ENCODE data around the gene KLHL2. TPM values are rescaled to one million over a fixed set of nuclear protein-coding genes. Genes with fewer than 3 reads are reported as not detected.
"Not testable (repeated sequence)": the region's sequence is repeated elsewhere in the genome, so short reads cannot be mapped to it uniquely, and the experiment has no call there.

The KLHL2 gene
- polyA plus RNA-seq, 3 donors: 6.9 to 22.6 (median 11.1) TPM

GRCh38 chr4:165209796-165210195 is 2.4 kb downstream of the KLHL2 start:
- DNase-seq: no peak
- peak overlapping the region in 1 of 7 donors; percentile 59 for H3K27ac Mint-ChIP-seq
- intact Hi-C loops (cut with micrococcal nuclease): loop anchor here (5.0 to 10.0 kb wide), 5 partner anchors 45 to 115 kb away; partner anchors contain the start of genes MSMO1 (in 2 of the 2) and TMEM192 (in 1 of the 2)
- no peaks in the 10 kb centered on the region for H3K27me3 ChIP-seq (ENCODE audit: control insufficient read depth in 2 of 2, insufficient read depth in 2 of 2, low read length in 2 of 2)
- H3K27me3 Mint-ChIP-seq (ENCODE audit: low read depth in 3 of 3): peaks cover 0 to 6% (median 0%) of the 10 kb centered on the region in 3 donors
- H3K4me3 ChIP-seq (replicated peaks in 1 of 3; ENCODE audit: low read depth in 2 of 3, low read length in 3 of 3): no peak overlapping the region
- WGBS (ENCODE audit: insufficient coverage): 100% methylated on average over 1 of the region's 5 CpGs
- peak overlapping the region; percentile 83 for H3K4me2 ChIP-seq (replicated peaks; ENCODE audit: extremely low read depth, low read length, poor library complexity, severe bottlenecking)
- H3K9me3 Mint-ChIP-seq: no peaks in the 10 kb centered on the region
- H3K79me2 ChIP-seq (ENCODE audit: insufficient read depth, low read length): peaks cover 69% of the 10 kb centered on the region
- no peak overlapping the region for H3K27ac ChIP-seq (ENCODE audit: low read depth in 1 of 2, low read length in 2 of 2)
- peaks cover 6 to 14% of the 10 kb centered on the region in 2 donors for H3K36me3 Mint-ChIP-seq
- peaks cover 55% of the 10 kb centered on the region for H4K20me1 ChIP-seq (ENCODE audit: insufficient read depth, low read length)
- peaks cover 46 to 60% of the 10 kb centered on the region in 2 donors for H3K4me1 ChIP-seq (ENCODE audit: control insufficient read depth in 1 of 2, insufficient read depth in 2 of 2, low read length in 2 of 2)
- H3K36me3 ChIP-seq (replicated peaks in 1 of 2; ENCODE audit: control insufficient read depth in 1 of 2, insufficient read depth in 2 of 2, low read length in 2 of 2): no peaks in the 10 kb centered on the region
- H2AFZ ChIP-seq (ENCODE audit: insufficient read depth, low read depth, low read length, poor library complexity, severe bottlenecking): no peak overlapping the region
- no peak overlapping the region for H3K9ac ChIP-seq (ENCODE audit: insufficient read depth, low read length, poor library complexity, severe bottlenecking)
- no peak for TF ChIP-seq CTCF (IDR thresholded peaks at IDR 0.05)
- peaks cover 66% of the 10 kb centered on the region for H3K4me1 Mint-ChIP-seq
- no peaks in the 10 kb centered on the region for H3K9me3 ChIP-seq (replicated peaks in 1 of 2; ENCODE audit: control insufficient read depth in 1 of 2, insufficient read depth in 1 of 2, low read length in 2 of 2)
- H3K4me3 Mint-ChIP-seq: no peak overlapping the region

GRCh38 chr4:165210566-165210965 is 3.2 kb downstream of the KLHL2 start:
- no peaks in the 10 kb centered on the region for H3K9me3 Mint-ChIP-seq
- peaks cover 6 to 17% of the 10 kb centered on the region in 2 donors for H3K36me3 Mint-ChIP-seq
- no peak overlapping the region for H3K4me2 ChIP-seq (replicated peaks; ENCODE audit: extremely low read depth, low read length, poor library complexity, severe bottlenecking)
- no peaks in the 10 kb centered on the region for H3K36me3 ChIP-seq (replicated peaks in 1 of 2; ENCODE audit: control insufficient read depth in 1 of 2, insufficient read depth in 2 of 2, low read length in 2 of 2)
- peaks cover 70% of the 10 kb centered on the region for H3K79me2 ChIP-seq (ENCODE audit: insufficient read depth, low read length)
- H3K4me3 Mint-ChIP-seq: no peak overlapping the region
- no peak for TF ChIP-seq CTCF (IDR thresholded peaks at IDR 0.05)
- no peak overlapping the region for H3K27ac ChIP-seq (ENCODE audit: low read depth in 1 of 2, low read length in 2 of 2)
- intact Hi-C loops (cut with micrococcal nuclease): no loop called here
- peaks cover 0 to 6% (median 0%) of the 10 kb centered on the region in 3 donors for H3K27me3 Mint-ChIP-seq (ENCODE audit: low read depth in 3 of 3)
- H3K4me3 ChIP-seq (replicated peaks in 1 of 3; ENCODE audit: low read depth in 2 of 3, low read length in 3 of 3): no peak overlapping the region
- no peaks in the 10 kb centered on the region for H3K9me3 ChIP-seq (replicated peaks in 1 of 2; ENCODE audit: control insufficient read depth in 1 of 2, insufficient read depth in 1 of 2, low read length in 2 of 2)
- peaks cover 58% of the 10 kb centered on the region for H4K20me1 ChIP-seq (ENCODE audit: insufficient read depth, low read length)
- no peaks in the 10 kb centered on the region for H3K27me3 ChIP-seq (ENCODE audit: control insufficient read depth in 2 of 2, insufficient read depth in 2 of 2, low read length in 2 of 2)
- H3K4me1 ChIP-seq (ENCODE audit: control insufficient read depth in 1 of 2, insufficient read depth in 2 of 2, low read length in 2 of 2): peaks cover 41 to 55% of the 10 kb centered on the region in 2 donors
- WGBS (ENCODE audit: insufficient coverage): 80% methylated on average over 1 of the region's 1 CpG
- DNase-seq: no peak
- no peak overlapping the region for H3K9ac ChIP-seq (ENCODE audit: insufficient read depth, low read length, poor library complexity, severe bottlenecking)
- peak overlapping the region in 1 of 7 donors; percentile 27 for H3K27ac Mint-ChIP-seq
- peaks cover 67% of the 10 kb centered on the region for H3K4me1 Mint-ChIP-seq
- H2AFZ ChIP-seq (ENCODE audit: insufficient read depth, low read depth, low read length, poor library complexity, severe bottlenecking): no peak overlapping the region

- H3K9me3 ChIP-seq (replicated peaks in 1 of 2; ENCODE audit: control insufficient read depth in 1 of 2, insufficient read depth in 1 of 2, low read length in 2 of 2); H3K4me3 ChIP-seq (replicated peaks in 1 of 3; ENCODE audit: low read depth in 2 of 3, low read length in 3 of 3); H3K4me3 Mint-ChIP-seq; H3K4me2 ChIP-seq (replicated peaks; ENCODE audit: extremely low read depth, low read length, poor library complexity, severe bottlenecking); H3K27me3 ChIP-seq (ENCODE audit: control insufficient read depth in 2 of 2, insufficient read depth in 2 of 2, low read length in 2 of 2); H3K36me3 ChIP-seq (replicated peaks in 1 of 2; ENCODE audit: control insufficient read depth in 1 of 2, insufficient read depth in 2 of 2, low read length in 2 of 2); H3K9ac ChIP-seq (ENCODE audit: insufficient read depth, low read length, poor library complexity, severe bottlenecking); intact Hi-C loops (cut with micrococcal nuclease); H2AFZ ChIP-seq (ENCODE audit: insufficient read depth, low read depth, low read length, poor library complexity, severe bottlenecking); H3K27ac ChIP-seq (ENCODE audit: low read depth in 1 of 2, low read length in 2 of 2); DNase-seq; H3K9me3 Mint-ChIP-seq; H3K27me3 Mint-ChIP-seq (ENCODE audit: low read depth in 3 of 3): not testable (repeated sequence)
- Histone ChIP-seq H3K79me2 (ENCODE audit: insufficient read depth, low read length) (peaks cover 91% of the 10 kb centered on the region), H4K20me1 (ENCODE audit: insufficient read depth, low read length) (peaks cover 78% of the 10 kb centered on the region), H3K4me1 (ENCODE audit: control insufficient read depth in 1 of 2, insufficient read depth in 2 of 2, low read length in 2 of 2) (peaks cover 34 to 40% of the 10 kb centered on the region in 2 donors)
- no CpG with 5 or more reads among the region's 2 CpGs for WGBS (ENCODE audit: insufficient coverage)
- Mint-ChIP-seq H3K36me3 (peaks cover 10 to 25% of the 10 kb centered on the region in 2 donors), H3K4me1 (peaks cover 66% of the 10 kb centered on the region), H3K27ac (peak overlapping the region in 1 of 7 donors; percentile 57)
These were observed 5.3 kb downstream of the KLHL2 start for GRCh38 chr4:165212647-165213046.
